Brain microvascular endothelial cell (primary cell): ENCODE results near the gene CCDC85C.

Source experiments
- DNase-seq: peaks from one replicate; pipeline ENCODE4 v3.0.0-alpha.2; 2020
- H3K27ac ChIP-seq: fragments of 250-450 bp; sonication (Bioruptor Pico); 2 replicates; pipeline ENCODE4 v1.5.1; 2020; ENCODE audit warnings: mild to moderate bottlenecking, moderate library complexity
- H3K27me3 ChIP-seq: fragments of 250-450 bp; sonication (Bioruptor Pico); replicated peaks from 2 replicates; pipeline ENCODE4 v1.5.1; 2020; ENCODE audit warnings: mild to moderate bottlenecking
- H3K36me3 ChIP-seq: fragments of 250-450 bp; sonication (Bioruptor Pico); replicated peaks from 2 replicates; pipeline ENCODE4 v1.5.1; 2020; ENCODE audit warnings: mild to moderate bottlenecking
- H3K4me3 ChIP-seq: 2 replicates; pipeline ENCODE4 v1.5.1; 2011; ENCODE audit warnings: low read depth, mild to moderate bottlenecking, control low read depth, low read length, moderate library complexity
- CTCF ChIP-seq: IDR thresholded peaks from 2 replicates; pipeline ENCODE4 v1.5.1; 2011; ENCODE audit warnings: low read depth, mild to moderate bottlenecking, moderate library complexity, low read length, control low read depth, inconsistent platforms; ENCODE audit errors: missing control alignments
- in situ Hi-C: cut with HindIII; loops from 2 replicates; pipeline ENCODE4 v1.10.0; 2017; ENCODE audit warnings: low sequenced_read_pairs, low pct_ligation_motif_present

The CCDC85C gene

DNA sequence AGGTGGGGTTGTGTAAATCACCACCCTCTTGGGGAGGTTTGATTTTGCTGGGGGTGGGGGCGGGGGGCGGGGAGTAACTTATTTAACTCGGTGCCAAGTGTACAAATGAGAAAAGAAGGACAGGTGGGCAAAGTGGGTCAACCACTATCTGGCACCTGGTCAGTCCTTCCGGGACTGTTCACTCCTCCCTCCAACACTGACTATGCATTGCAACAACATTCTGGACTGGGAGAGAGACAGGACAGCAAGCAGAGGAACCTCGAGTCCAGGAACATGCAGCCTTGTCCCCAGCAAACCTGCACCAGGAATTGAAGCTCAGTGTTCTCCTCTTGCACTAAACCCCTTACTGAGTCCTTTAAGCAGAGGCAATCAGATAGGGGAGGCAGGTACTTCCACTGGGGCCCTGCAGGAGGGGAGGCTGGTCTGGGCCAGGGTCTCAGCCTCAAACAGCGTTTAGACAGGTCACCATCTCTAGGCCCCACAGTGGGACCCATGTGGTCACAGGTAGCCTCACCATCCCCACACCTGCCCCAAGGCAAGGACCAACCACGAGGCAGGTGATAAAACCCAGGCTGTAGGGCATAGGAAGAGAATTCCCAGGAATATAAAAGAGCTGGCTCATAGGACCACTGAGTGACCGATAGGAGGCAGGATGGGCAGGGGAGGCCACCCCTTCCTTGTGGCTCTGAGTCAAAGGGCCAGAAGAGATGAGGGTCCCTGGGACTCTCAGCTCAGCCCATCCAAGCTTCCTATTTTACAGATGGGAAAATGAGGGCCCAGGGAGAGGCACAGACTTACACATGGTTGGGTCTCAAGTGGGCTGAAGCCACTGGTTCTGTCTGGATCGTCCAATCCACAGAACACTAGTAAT is 9.8 kb downstream of the CCDC85C start:
- H3K27me3 ChIP-seq, result no peaks in the 10 kb centered on the region
- H3K36me3 ChIP-seq, result no peaks in the 10 kb centered on the region
- H3K27ac ChIP-seq, result no peak overlapping the region
- in situ Hi-C loops, result no loop called here
- no peak overlapping the region for H3K4me3 ChIP-seq
- DNase-seq, result no peak
- TF ChIP-seq CTCF, result no peak

- TF ChIP-seq CTCF, result no peak
- Histone ChIP-seq H3K27me3 (no peaks in the 10 kb centered on the region), H3K4me3 (no peak overlapping the region), H3K36me3 (no peaks in the 10 kb centered on the region), H3K27ac (no peak overlapping the region)
- in situ Hi-C loops, result no loop called here
- DNase-seq, result no peak
Observed at GRCh38 chr14:99592933-99593753, 10.9 kb downstream of the CCDC85C start.

DNA sequence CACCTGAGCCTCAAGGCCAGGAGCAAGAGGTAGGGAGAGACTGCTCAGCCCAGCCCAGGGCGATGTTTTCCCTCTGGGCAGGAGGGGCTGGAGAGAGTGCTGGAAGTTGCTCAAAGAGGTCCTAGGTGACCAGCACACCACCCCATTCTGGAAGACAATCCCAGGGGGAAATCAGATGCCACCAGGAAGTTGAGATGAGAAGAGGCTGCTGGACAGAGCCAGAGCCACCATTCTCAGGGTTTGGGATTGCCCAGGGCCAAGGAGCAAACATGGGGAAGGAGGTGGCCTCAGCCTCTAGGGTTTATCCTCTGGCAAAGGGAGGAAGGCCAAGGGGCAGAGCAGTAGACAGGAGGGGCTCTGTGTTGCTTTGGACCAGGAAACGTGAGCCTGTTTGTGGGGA is 11.6 kb downstream of the CCDC85C start:
- TF ChIP-seq CTCF, result no peak
- DNase-seq, result no peak
- H3K27ac ChIP-seq, result no peak overlapping the region
- H3K27me3 ChIP-seq, result no peaks in the 10 kb centered on the region
- H3K4me3 ChIP-seq, result no peak overlapping the region
- no peaks in the 10 kb centered on the region for H3K36me3 ChIP-seq
- in situ Hi-C loops, result no loop called here

DNA sequence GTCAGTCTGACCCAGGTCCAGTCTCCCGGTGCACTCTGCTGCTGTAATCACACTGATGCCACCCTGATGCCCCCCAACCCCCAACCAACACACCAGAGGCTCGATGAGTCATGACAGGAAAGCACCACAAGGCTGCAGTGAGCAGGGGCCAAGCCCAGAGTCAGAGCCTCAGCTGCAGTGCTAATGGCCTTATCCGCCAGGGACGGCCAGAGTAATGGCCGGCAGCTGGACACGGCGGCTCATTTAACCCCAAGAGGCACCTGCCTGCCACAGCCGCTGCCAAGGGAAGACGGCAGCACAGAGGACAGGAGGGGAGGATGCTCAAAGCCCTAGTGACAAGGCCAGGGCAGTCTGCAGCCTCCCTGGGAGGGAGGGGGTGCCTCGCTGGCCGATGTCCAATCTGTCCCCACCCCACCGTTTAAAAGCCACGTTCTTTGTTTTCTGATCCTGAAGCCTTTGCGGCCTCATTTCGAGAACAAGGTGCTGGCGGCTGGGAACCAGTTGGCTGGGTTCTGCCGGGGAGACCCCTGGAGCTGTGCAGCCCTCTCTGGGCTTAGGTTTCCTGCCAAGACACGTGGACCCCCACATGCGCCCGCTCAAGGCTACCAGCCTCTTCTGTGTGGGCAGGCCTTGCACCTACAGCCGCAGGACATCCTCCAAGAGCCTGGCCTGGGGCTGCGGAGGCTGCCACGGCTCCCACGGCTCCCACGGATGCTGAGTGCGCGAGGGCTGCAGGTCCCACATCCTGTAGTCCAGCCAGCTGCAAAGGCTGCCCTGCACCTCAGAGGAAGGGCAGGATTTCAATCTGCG is 13.1 kb downstream of the CCDC85C start:
- DNase-seq, result peak; percentile 29
- in situ Hi-C loops, result no loop called here
- no peak overlapping the region for H3K4me3 ChIP-seq
- no peak overlapping the region for H3K27ac ChIP-seq
- no peaks in the 10 kb centered on the region for H3K36me3 ChIP-seq
- H3K27me3 ChIP-seq, result no peaks in the 10 kb centered on the region
- TF ChIP-seq CTCF, result no peak

- in situ Hi-C loops, result no loop called here
- TF ChIP-seq CTCF, result no peak
- no peak for DNase-seq
- Histone ChIP-seq H3K27me3 (no peaks in the 10 kb centered on the region), H3K36me3 (no peaks in the 10 kb centered on the region), H3K27ac (no peak overlapping the region), H3K4me3 (no peak overlapping the region)
Observed at GRCh38 chr14:99589651-99590530, 14.1 kb downstream of the CCDC85C start.
